ENCODE measurements around the gene RANBP3L.
"Not testable (repeated sequence)": the region's sequence is repeated elsewhere in the genome, so short reads cannot be mapped to it uniquely, and the experiment has no call there.

Gene RANBP3L

GRCh38 chr5:36285837-36286615 is 15.7 kb downstream of the RANBP3L start:
- DNase-seq (ENCODE audit: low spot score), result no peak

- not testable (repeated sequence) for DNase-seq (ENCODE audit: low spot score)
Observed at GRCh38 chr5:36283775-36284174, 17.9 kb downstream of the RANBP3L start.

- DNase-seq (ENCODE audit: low spot score), result no peak
Observed at GRCh38 chr5:36281626-36282025, 20.1 kb downstream of the RANBP3L start.

- DNase-seq (ENCODE audit: low spot score), result no peak
Observed at GRCh38 chr5:36279054-36279698, 22.5 kb downstream of the RANBP3L start.

- no peak for DNase-seq (ENCODE audit: low spot score)
Observed at GRCh38 chr5:36277521-36278176, 24.1 kb downstream of the RANBP3L start.

GRCh38 chr5:36276864-36277263 is 24.8 kb downstream of the RANBP3L start:
- peak; percentile 92 for DNase-seq (ENCODE audit: low spot score)

- no peak for DNase-seq (ENCODE audit: low spot score)
Observed at GRCh38 chr5:36273809-36274526, 27.7 kb downstream of the RANBP3L start.

GRCh38 chr5:36272136-36272690 is 29.5 kb downstream of the RANBP3L start:
- DNase-seq (ENCODE audit: low spot score), result no peak

GRCh38 chr5:36270876-36271575 is 30.7 kb downstream of the RANBP3L start:
- DNase-seq (ENCODE audit: low spot score), result no peak

GRCh38 chr5:36270175-36270574 is 31.5 kb downstream of the RANBP3L start:
- DNase-seq (ENCODE audit: low spot score), result no peak

- no peak for DNase-seq (ENCODE audit: low spot score)
Observed at GRCh38 chr5:36269478-36269877, 32.2 kb downstream of the RANBP3L start.

- no peak for DNase-seq (ENCODE audit: low spot score)
Observed at GRCh38 chr5:36267905-36268304, 33.8 kb downstream of the RANBP3L start.

GRCh38 chr5:36264202-36264760 is 37.4 kb downstream of the RANBP3L start:
- DNase-seq (ENCODE audit: low spot score), result no peak

GRCh38 chr5:36261186-36261585 is 40.5 kb downstream of the RANBP3L start:
- DNase-seq (ENCODE audit: low spot score), result no peak

- DNase-seq (ENCODE audit: low spot score), result no peak
Observed at GRCh38 chr5:36253575-36253974, 48.1 kb downstream of the RANBP3L start.

- DNase-seq (ENCODE audit: low spot score), result peak; percentile 74
Observed at GRCh38 chr5:36252722-36253365, 48.9 kb downstream of the RANBP3L start.

- DNase-seq (ENCODE audit: low spot score), result no peak
Observed at GRCh38 chr5:36251218-36251617, 50.5 kb downstream of the RANBP3L start.

- no peak for DNase-seq (ENCODE audit: low spot score)
Observed at GRCh38 chr5:36250427-36250826, 51.3 kb downstream of the RANBP3L start.

- DNase-seq (ENCODE audit: low spot score), result no peak
Observed at GRCh38 chr5:36246036-36246800, 55.5 kb downstream of the RANBP3L start.

- no peak for DNase-seq (ENCODE audit: low spot score)
Observed at GRCh38 chr5:36244076-36244475, 57.6 kb downstream of the RANBP3L start.

Data from cerebellar cortex (tissue), 1 donor.